Activated naive CD4-positive, alpha-beta T cell treated with anti-CD3 and anti-CD28 coated beads, Interleukin-2, amount 50 U/mL, for 24 hours (primary cell): ENCODE data around the gene TRAPPC8.
"Not testable (repeated sequence)": the region's sequence is repeated elsewhere in the genome, so short reads cannot be mapped to it uniquely, and the experiment has no call there.

Experiments
- H3K27ac Mint-ChIP-seq: one replicate; pipeline ENCODE4 v1.8.0; 2021; ENCODE audit warnings: mild to moderate bottlenecking, mixed read lengths
- H3K27me3 Mint-ChIP-seq: one replicate; pipeline ENCODE4 v1.8.0; 2021; ENCODE audit warnings: mixed read lengths
- H3K36me3 Mint-ChIP-seq: one replicate; pipeline ENCODE4 v1.8.0; 2021; ENCODE audit warnings: mixed read lengths
- H3K4me1 Mint-ChIP-seq: one replicate; pipeline ENCODE4 v1.8.0; 2021; ENCODE audit warnings: mixed read lengths
- H3K4me3 Mint-ChIP-seq: one replicate; pipeline ENCODE4 v1.8.0; 2021; ENCODE audit warnings: mild to moderate bottlenecking, mixed read lengths
- H3K9me3 Mint-ChIP-seq: one replicate; pipeline ENCODE4 v1.8.0; 2021; ENCODE audit warnings: mixed read lengths

TRAPPC8 gene

GRCh38 chr18:31837879-31838278 is 105.0 kb downstream of the TRAPPC8 start:
- Mint-ChIP-seq H3K27me3 (no peaks in the 10 kb centered on the region), H3K4me1 (no peaks in the 10 kb centered on the region), H3K4me3 (no peak overlapping the region), H3K27ac (no peak overlapping the region), H3K36me3 (peaks cover 25% of the 10 kb centered on the region), H3K9me3 (no peaks in the 10 kb centered on the region)

- Mint-ChIP-seq H3K36me3 (peaks cover 26% of the 10 kb centered on the region), H3K27me3 (no peaks in the 10 kb centered on the region), H3K4me1 (no peaks in the 10 kb centered on the region), H3K27ac (no peak overlapping the region), H3K4me3 (no peak overlapping the region), H3K9me3 (no peaks in the 10 kb centered on the region)
Measured at GRCh38 chr18:31835528-31836133, 107.3 kb downstream of the TRAPPC8 start.

DNA sequence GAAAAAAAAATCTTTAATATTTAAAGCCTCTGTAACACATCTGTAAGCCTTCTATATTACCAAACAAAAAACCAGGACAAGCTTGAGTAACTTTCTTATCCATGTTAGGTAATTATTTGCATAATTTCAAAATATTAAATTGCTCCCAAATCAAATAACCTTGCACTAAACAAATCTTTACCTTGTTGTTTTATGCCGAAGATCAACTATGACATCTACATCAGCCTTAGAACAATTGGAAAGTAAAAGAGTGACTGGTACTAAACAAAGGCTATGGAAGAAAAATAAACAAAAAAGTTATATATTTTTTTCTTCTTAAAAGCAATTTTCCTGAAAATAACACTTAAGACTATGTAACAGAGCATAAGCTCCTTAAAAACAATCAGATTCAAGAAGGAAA is 111.0 kb downstream of the TRAPPC8 start:
- peaks cover 39% of the 10 kb centered on the region for H3K36me3 Mint-ChIP-seq
- H3K27ac Mint-ChIP-seq: no peak overlapping the region
- no peaks in the 10 kb centered on the region for H3K4me1 Mint-ChIP-seq
- H3K27me3 Mint-ChIP-seq: no peaks in the 10 kb centered on the region
- peaks cover 6% of the 10 kb centered on the region for H3K9me3 Mint-ChIP-seq
- no peak overlapping the region for H3K4me3 Mint-ChIP-seq

- H3K36me3 Mint-ChIP-seq: peaks cover 40% of the 10 kb centered on the region
- no peak overlapping the region for H3K27ac Mint-ChIP-seq
- H3K9me3 Mint-ChIP-seq: peaks cover 6% of the 10 kb centered on the region
- no peak overlapping the region for H3K4me3 Mint-ChIP-seq
- no peaks in the 10 kb centered on the region for H3K4me1 Mint-ChIP-seq
- no peaks in the 10 kb centered on the region for H3K27me3 Mint-ChIP-seq
Measured at GRCh38 chr18:31830686-31831085, 112.2 kb downstream of the TRAPPC8 start.

DNA sequence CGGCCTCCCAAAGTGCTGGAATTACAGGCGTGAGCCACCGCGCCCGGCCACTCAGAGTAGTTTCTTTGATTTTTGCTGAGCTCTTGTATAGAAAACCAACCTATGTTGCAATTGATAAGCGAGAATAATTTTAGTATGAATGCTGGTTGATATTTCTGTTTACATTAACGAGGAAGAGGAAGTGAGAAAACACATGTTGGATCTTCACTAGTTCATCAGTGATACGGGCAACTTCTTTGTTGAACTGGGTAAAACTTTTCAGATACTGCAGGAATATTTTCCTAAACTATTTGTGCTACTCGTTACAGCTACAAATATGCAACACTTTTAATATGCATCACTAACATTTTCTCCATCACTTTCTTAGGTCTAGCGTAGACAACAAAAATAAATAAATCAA is 114.3 kb downstream of the TRAPPC8 start:
- Mint-ChIP-seq H3K27me3 (no peaks in the 10 kb centered on the region), H3K9me3 (peaks cover 6% of the 10 kb centered on the region), H3K27ac (no peak overlapping the region), H3K4me1 (no peaks in the 10 kb centered on the region), H3K4me3 (no peak overlapping the region), H3K36me3 (peaks cover 30% of the 10 kb centered on the region)

DNA sequence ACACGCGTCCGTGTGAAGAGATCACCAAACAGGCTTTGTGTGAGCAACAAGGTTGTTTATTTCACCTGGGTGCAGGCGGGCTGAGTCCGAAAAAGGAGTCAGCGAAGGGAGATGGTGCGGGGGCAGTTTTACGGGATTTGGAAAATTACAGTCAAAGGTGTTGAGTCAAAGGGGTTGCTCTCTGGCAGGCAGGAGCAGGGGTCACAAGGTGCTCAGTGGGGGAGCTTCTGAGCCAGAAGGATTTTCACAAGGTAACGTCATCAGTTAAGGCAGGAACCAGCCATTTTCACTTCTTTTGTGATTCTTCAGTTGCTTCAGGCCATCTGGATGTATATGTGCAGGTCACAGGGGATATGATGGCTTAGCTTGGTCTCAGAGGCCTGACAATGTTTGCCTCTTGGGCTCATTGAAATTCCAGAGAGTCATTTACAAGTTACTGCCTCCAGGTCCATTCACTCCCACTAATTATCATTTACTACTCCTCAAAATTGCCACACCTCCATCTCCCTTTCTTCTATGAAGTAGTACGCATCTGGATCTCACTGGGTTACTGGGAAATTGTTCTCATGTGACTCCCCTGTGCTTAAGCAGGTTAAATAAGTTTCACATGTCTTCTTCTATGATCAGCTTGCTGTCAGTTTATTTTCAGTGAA is 116.1 kb downstream of the TRAPPC8 start:
- not testable (repeated sequence) for H3K4me3 Mint-ChIP-seq, H3K27ac Mint-ChIP-seq, H3K9me3 Mint-ChIP-seq, H3K27me3 Mint-ChIP-seq, H3K4me1 Mint-ChIP-seq
- peaks cover 28% of the 10 kb centered on the region for H3K36me3 Mint-ChIP-seq

DNA sequence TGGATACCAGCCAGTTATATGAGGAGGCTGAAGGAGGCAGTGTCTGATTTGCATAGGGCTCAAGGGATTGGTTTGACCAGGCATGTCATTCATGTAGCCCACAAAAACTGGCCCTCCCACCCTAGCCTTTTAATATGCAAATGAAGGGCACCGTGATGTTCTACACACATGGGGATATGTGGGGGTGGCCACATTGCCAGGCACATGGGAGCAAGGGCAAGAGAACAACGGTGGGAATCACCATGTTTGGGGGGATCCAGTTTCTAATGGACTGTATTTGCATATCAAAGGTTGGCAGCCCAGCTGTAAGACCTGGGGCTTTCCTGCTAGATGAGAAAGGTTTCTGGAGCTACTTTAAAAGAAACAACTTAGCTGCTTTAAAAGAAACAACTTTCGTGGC is 117.2 kb downstream of the TRAPPC8 start:
- Mint-ChIP-seq H3K27me3 (no peaks in the 10 kb centered on the region), H3K4me1 (no peaks in the 10 kb centered on the region), H3K9me3 (peaks cover 6% of the 10 kb centered on the region), H3K36me3 (peaks cover 27% of the 10 kb centered on the region), H3K4me3 (no peak overlapping the region), H3K27ac (no peak overlapping the region)

GRCh38 chr18:31821545-31822171 is 121.3 kb downstream of the TRAPPC8 start:
- peaks cover 3% of the 10 kb centered on the region for H3K36me3 Mint-ChIP-seq

GRCh38 chr18:31819925-31820229 is 123.1 kb downstream of the TRAPPC8 start:
- no peaks in the 10 kb centered on the region for H3K4me1 Mint-ChIP-seq
- no peaks in the 10 kb centered on the region for H3K36me3 Mint-ChIP-seq
- peaks cover 4% of the 10 kb centered on the region for H3K27me3 Mint-ChIP-seq
- no peak overlapping the region for H3K4me3 Mint-ChIP-seq
- H3K9me3 Mint-ChIP-seq: no peaks in the 10 kb centered on the region
- H3K27ac Mint-ChIP-seq: no peak overlapping the region

More at GRCh38 chr18:31821545-31822171, 121.3 kb downstream of the TRAPPC8 start:
- no peaks in the 10 kb centered on the region for H3K4me1 Mint-ChIP-seq
- peaks cover 2% of the 10 kb centered on the region for H3K27me3 Mint-ChIP-seq
- no peaks in the 10 kb centered on the region for H3K9me3 Mint-ChIP-seq
- no peak overlapping the region for H3K27ac Mint-ChIP-seq
- H3K4me3 Mint-ChIP-seq: no peak overlapping the region

GRCh38 chr18:31819106-31819924 is 123.6 kb downstream of the TRAPPC8 start:
- Mint-ChIP-seq H3K4me1 (no peaks in the 10 kb centered on the region), H3K4me3 (no peak overlapping the region), H3K27me3 (peaks cover 4% of the 10 kb centered on the region), H3K9me3 (no peaks in the 10 kb centered on the region), H3K27ac (no peak overlapping the region), H3K36me3 (no peaks in the 10 kb centered on the region)

DNA sequence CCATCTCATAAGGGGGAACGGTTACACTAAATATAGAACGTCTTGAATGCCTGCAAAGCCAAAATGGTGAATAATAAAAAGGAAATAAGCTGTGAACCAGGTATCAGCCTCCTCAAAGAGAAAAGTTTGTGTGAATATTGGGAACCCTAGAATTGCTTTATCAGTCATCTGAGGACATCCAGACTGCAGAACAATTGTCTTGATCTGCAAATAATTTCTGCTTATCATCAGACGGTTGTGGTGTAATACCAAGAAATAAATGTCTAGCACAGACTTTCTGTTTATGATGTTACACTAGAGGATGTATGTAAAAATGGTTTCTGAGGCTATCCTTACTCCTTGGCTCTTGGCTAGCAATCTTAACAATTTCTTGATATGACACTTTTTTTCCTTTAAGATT is 128.8 kb downstream of the TRAPPC8 start:
- Mint-ChIP-seq H3K9me3 (no peaks in the 10 kb centered on the region), H3K27me3 (peaks cover 1% of the 10 kb centered on the region), H3K27ac (no peak overlapping the region), H3K4me1 (no peaks in the 10 kb centered on the region), H3K36me3 (no peaks in the 10 kb centered on the region), H3K4me3 (no peak overlapping the region)

DNA sequence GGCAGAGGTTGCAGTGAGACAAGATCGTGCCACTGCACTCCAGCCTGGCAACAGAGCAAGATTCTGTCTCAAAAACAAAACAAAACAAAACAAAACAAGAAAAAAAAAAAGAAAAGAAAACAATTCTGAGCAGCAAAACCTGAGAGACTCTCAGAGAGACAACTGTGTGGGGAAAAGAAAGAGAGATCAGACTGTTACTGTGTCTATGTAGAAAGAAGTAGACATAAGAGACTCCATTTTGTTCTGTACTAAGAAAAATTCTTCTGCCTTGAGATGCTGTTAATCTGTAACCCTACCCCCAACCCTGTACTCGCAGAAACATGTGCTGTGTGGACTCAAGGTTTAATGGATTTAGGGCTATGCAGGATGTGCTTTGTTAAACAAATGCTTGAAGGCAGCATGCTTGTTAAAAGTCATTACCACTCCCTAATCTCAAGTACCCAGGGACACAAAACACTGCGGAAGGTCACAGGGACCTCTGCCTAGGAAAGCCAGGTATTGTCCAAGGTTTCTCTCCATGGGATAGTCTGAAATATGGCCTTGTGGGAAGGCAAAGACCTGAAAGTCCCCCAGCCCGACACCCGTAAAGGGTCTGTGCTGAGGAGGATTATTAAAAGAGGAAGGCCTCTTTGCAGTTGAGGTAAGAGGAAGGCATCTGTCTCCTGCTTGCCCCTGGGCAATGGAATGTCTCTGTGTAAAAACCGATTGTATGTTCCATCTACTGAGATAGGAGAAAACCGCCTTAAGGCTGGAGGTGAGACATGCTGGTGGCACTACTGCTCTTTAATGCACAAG is 132.4 kb downstream of the TRAPPC8 start:
- H3K4me3 Mint-ChIP-seq, H3K27me3 Mint-ChIP-seq, H3K9me3 Mint-ChIP-seq, H3K36me3 Mint-ChIP-seq, H3K27ac Mint-ChIP-seq, H3K4me1 Mint-ChIP-seq: not testable (repeated sequence)

DNA sequence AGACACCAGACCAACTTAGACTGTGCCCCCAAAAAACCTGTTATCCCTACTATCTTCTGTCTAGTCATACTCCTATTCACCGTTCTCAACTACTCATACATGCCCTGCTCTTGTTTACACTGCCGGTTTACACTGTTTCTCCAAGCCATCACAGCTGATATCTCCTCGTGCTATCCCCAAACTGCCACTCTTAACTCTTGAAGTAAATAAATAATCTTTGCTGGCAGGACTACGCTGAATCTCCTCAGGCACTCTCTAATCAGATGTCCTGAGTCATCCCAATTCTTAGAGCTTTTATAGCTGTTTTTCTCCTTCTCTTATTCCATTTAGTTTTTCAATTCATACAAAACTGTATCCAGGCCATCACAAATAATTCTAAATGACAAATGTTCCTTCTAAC is 133.9 kb downstream of the TRAPPC8 start:
- not testable (repeated sequence) for H3K27ac Mint-ChIP-seq, H3K4me3 Mint-ChIP-seq, H3K9me3 Mint-ChIP-seq, H3K36me3 Mint-ChIP-seq, H3K27me3 Mint-ChIP-seq, H3K4me1 Mint-ChIP-seq

- Mint-ChIP-seq H3K36me3 (no peaks in the 10 kb centered on the region), H3K27ac (no peak overlapping the region), H3K4me3 (no peak overlapping the region), H3K9me3 (no peaks in the 10 kb centered on the region), H3K27me3 (no peaks in the 10 kb centered on the region), H3K4me1 (no peaks in the 10 kb centered on the region)
Measured at GRCh38 chr18:31801078-31801477, 141.8 kb downstream of the TRAPPC8 start.

DNA sequence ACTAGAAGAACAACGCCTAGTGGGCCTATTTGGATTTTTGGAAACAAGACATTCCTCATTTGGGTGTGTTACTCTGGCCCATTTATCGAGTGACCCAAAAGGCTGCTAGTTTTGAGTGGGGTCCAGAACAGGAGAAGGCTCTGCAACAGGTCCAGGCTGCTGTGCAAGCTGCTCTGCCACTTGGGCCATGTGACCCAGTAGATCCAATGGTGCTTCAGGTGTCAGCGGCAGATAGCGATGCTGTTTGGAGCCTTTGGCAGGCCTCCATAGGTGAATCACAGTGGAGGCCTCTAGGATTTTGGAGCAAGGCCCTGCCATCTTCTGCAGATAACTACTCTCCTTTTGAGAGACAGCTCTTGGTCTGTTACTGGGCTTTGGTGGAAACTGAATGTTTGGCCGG is 143.7 kb downstream of the TRAPPC8 start:
- not testable (repeated sequence) for H3K4me3 Mint-ChIP-seq, H3K27ac Mint-ChIP-seq, H3K36me3 Mint-ChIP-seq, H3K4me1 Mint-ChIP-seq, H3K9me3 Mint-ChIP-seq, H3K27me3 Mint-ChIP-seq
